Fibroblast of lung (primary cell): ENCODE results near the gene CDKAL1. TPM values are rescaled to one million over a fixed set of nuclear protein-coding genes. Genes with fewer than 3 reads are reported as not detected.
A peak's percentile ranks its signal among the peaks of the same experiment; 100 is the strongest.
"Not testable (repeated sequence)": the region's sequence is repeated elsewhere in the genome, so short reads cannot be mapped to it uniquely, and the experiment has no call there.

Experiments
- DNase-seq, 2 donors: peaks; one replicate each; pipeline versions ENCODE4 v3.0.0 to v3.0.0-alpha.2; 2010; ENCODE audit warnings: low read depth in 2 of 2
- H2AFZ ChIP-seq: 2 replicates; pipeline ENCODE4 v1.5.1; 2012; ENCODE audit warnings: low read length, control low read depth, inconsistent platforms
- H3K27ac ChIP-seq: 2 replicates; pipeline ENCODE4 v1.5.1; 2011; ENCODE audit warnings: low read length, control low read depth; ENCODE audit not compliant: insufficient read depth
- H3K27me3 ChIP-seq: 2 replicates; pipeline ENCODE4 v1.5.1; 2011; ENCODE audit warnings: mild to moderate bottlenecking, low read length; ENCODE audit not compliant: control insufficient read depth, insufficient read depth
- H3K36me3 ChIP-seq: 2 replicates; pipeline ENCODE4 v1.5.1; 2011; ENCODE audit warnings: low read length; ENCODE audit not compliant: control insufficient read depth, insufficient read depth
- H3K4me1 ChIP-seq: 2 replicates; pipeline ENCODE4 v1.5.1; 2011; ENCODE audit warnings: low read length; ENCODE audit not compliant: control insufficient read depth, insufficient read depth; ENCODE audit errors: extremely low read depth
- H3K4me2 ChIP-seq: 2 replicates; pipeline ENCODE4 v1.5.1; 2011; ENCODE audit warnings: low read length, control low read depth; ENCODE audit not compliant: insufficient read depth; ENCODE audit errors: extremely low read depth
- H3K4me3 ChIP-seq, 4 experiments: fragments of 200-600 bp in 1 of 4; sonication (generic) in 1 of 4; replicated peaks in 1 of 4; 2 replicates each; pipeline ENCODE4 v1.5.1; 2011 to 2016; ENCODE audit warnings: low read length in 4 of 4, low read depth in 3 of 4, mild to moderate bottlenecking in 3 of 4, control low read depth in 2 of 4, inconsistent platforms in 1 of 4, mixed read lengths in 1 of 4; ENCODE audit not compliant: insufficient read depth in 1 of 4; ENCODE audit errors: control extremely low read depth in 1 of 4
- H3K79me2 ChIP-seq: 2 replicates; pipeline ENCODE4 v1.5.1; 2012; ENCODE audit warnings: mild to moderate bottlenecking, low read length, inconsistent platforms; ENCODE audit not compliant: control insufficient read depth, insufficient read depth
- H3K9ac ChIP-seq: 2 replicates; pipeline ENCODE4 v1.5.1; 2011; ENCODE audit warnings: mild to moderate bottlenecking, low read length, control low read depth; ENCODE audit not compliant: insufficient read depth
- H3K9me3 ChIP-seq: 2 replicates; pipeline ENCODE4 v1.5.1; 2012; ENCODE audit warnings: low read depth, low read length; ENCODE audit not compliant: control insufficient read depth, insufficient read depth
- H4K20me1 ChIP-seq: 2 replicates; pipeline ENCODE4 v1.5.1; 2011; ENCODE audit warnings: low read length; ENCODE audit not compliant: control insufficient read depth, insufficient read depth; ENCODE audit errors: extremely low read depth
- EZH2 ChIP-seq: IDR thresholded peaks from 2 replicates; pipeline ENCODE4 v1.5.1; 2012; ENCODE audit warnings: low read length, control low read depth, mild to moderate bottlenecking; ENCODE audit errors: missing control alignments
- polyA plus RNA-seq, 2 donors: library from polyadenylated mRNA; depleted of rRNA in 1 of 2; stranded (reverse) in 1 of 2; unstranded in 1 of 2; fragments of >200 nt; gene quantifications; 2 replicates each; pipeline ENCODE4 v1.2.1, GENCODE V29; 2011 to 2012; ENCODE audit warnings: missing spikeins in 1 of 2
- total RNA-seq: library from RNA; depleted of rRNA; stranded (reverse); fragments of >200 nt; gene quantifications from 2 replicates; pipeline ENCODE4 v1.2.1, GENCODE V29; 2014
- TF ChIP-seq, protein P1 (sequence below), 2 donors: IDR thresholded peaks in 1 of 2; conservative IDR thresholded peaks in 1 of 2; 1 replicate in 1 of 2; 2 replicates in 1 of 2; pipeline ENCODE4 v1.5.1; 2011 to 2012; ENCODE audit warnings: low read length in 2 of 2, control low read depth in 1 of 2, inconsistent platforms in 1 of 2, low read depth in 1 of 2, mild to moderate bottlenecking in 1 of 2

CDKAL1 gene
- total and polyA plus RNA-seq, 2 donors (not counting 1 experiment from before 2014, with no cell fraction given), result 7.4 to 15.0 TPM

DNA sequence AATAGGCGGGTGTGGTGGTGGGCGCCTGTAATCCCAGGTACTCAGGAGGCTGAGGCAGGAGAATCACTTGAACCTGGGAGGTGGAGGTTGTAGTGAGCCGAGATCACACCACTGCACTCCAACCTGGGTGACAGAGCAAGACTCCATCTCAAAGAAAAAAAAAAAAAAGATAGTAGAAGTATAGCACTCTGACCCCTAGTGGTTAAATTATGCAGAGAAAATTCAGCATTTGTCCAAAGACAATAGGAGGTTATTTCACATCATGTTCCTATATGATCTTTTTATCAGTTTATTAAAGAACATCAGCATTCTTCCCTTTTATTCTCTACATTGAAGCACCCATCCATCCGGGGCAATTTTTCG is 5.2 kb upstream of the CDKAL1 start:
- not testable (repeated sequence) for H3K79me2 ChIP-seq, H3K4me1 ChIP-seq, H3K27ac ChIP-seq, H3K9me3 ChIP-seq, H2AFZ ChIP-seq, H3K27me3 ChIP-seq, H4K20me1 ChIP-seq, H3K36me3 ChIP-seq, H3K4me2 ChIP-seq, H3K4me3 ChIP-seq, H3K9ac ChIP-seq
- TF ChIP-seq, protein P1, sequence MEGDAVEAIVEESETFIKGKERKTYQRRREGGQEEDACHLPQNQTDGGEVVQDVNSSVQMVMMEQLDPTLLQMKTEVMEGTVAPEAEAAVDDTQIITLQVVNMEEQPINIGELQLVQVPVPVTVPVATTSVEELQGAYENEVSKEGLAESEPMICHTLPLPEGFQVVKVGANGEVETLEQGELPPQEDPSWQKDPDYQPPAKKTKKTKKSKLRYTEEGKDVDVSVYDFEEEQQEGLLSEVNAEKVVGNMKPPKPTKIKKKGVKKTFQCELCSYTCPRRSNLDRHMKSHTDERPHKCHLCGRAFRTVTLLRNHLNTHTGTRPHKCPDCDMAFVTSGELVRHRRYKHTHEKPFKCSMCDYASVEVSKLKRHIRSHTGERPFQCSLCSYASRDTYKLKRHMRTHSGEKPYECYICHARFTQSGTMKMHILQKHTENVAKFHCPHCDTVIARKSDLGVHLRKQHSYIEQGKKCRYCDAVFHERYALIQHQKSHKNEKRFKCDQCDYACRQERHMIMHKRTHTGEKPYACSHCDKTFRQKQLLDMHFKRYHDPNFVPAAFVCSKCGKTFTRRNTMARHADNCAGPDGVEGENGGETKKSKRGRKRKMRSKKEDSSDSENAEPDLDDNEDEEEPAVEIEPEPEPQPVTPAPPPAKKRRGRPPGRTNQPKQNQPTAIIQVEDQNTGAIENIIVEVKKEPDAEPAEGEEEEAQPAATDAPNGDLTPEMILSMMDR (conservative IDR thresholded peaks at IDR 0.05 in 1 of 2, IDR thresholded peaks at IDR 0.05 in 1 of 2; ENCODE audit: low read depth in 1 of 2, low read length in 2 of 2), result peak in 1 of 2 donors; percentile 31
- DNase-seq, result peak in 1 of 2 donors; percentile 54

- H3K4me3 ChIP-seq, result no peak overlapping the region
- H3K9me3 ChIP-seq, result no peaks in the 10 kb centered on the region
- H4K20me1 ChIP-seq, result no peaks in the 10 kb centered on the region
- no peaks in the 10 kb centered on the region for H3K4me1 ChIP-seq
- H2AFZ ChIP-seq, result no peak overlapping the region
- no peaks in the 10 kb centered on the region for H3K27me3 ChIP-seq
- no peaks in the 10 kb centered on the region for H3K36me3 ChIP-seq
- H3K9ac ChIP-seq, result no peak overlapping the region
- DNase-seq, result no peak
- no peak overlapping the region for H3K4me2 ChIP-seq
- no peak overlapping the region for H3K27ac ChIP-seq
- peaks cover 6% of the 10 kb centered on the region for H3K79me2 ChIP-seq
- TF ChIP-seq, protein P1 (conservative IDR thresholded peaks at IDR 0.05 in 1 of 2, IDR thresholded peaks at IDR 0.05 in 1 of 2; ENCODE audit: low read depth in 1 of 2, low read length in 2 of 2), result no peak
- TF ChIP-seq EZH2, result no peak
Measured at GRCh38 chr6:20532881-20533280, 1.4 kb upstream of the CDKAL1 start.

DNA sequence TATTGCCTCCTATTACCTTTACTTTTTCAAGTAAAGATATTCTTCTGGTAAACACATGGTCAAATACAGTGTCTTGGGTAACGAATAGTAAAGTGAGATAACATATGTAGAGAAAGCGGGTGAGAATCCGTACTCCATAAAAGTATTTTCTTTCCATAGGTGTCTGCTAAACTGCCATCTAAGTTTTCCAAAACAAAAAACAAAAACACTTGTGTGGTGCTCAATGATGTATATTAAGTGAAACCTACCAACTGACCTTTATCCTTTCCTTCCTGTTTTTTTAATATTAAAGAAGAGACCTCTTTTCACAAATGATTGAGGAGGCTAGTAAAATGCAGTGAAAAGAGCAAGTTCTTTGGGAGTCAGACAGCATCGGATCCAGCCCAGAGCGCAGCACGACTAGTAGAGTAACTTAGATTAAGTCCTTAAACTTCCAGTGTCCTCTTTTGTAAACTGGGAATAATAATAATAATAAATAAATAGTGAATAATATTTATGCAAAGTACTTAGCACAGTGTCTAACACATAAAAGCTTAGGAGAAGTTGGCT is 437 bp upstream of the CDKAL1 start:
- Histone ChIP-seq H3K27ac (peak overlapping the region; percentile 72), H3K4me1 (no peaks in the 10 kb centered on the region), H3K4me3 (peak overlapping the region in 3 of 4 experiments; percentile 42 to 100 (median 82)), H3K4me2 (peak overlapping the region; percentile 38), H3K36me3 (no peaks in the 10 kb centered on the region), H3K9ac (no peak overlapping the region), H4K20me1 (no peaks in the 10 kb centered on the region), H3K9me3 (no peaks in the 10 kb centered on the region), H3K27me3 (no peaks in the 10 kb centered on the region), H2AFZ (peak overlapping the region; percentile 82), H3K79me2 (peaks cover 7% of the 10 kb centered on the region)
- no peak for DNase-seq
- no peak for TF ChIP-seq EZH2
- TF ChIP-seq, protein P1 (conservative IDR thresholded peaks at IDR 0.05 in 1 of 2, IDR thresholded peaks at IDR 0.05 in 1 of 2; ENCODE audit: low read depth in 1 of 2, low read length in 2 of 2), result no peak
